ENCODE measurements around the gene UNC5C.

UNC5C gene

GRCh38 chr4:95314573-95314972, 234.2 kb downstream of the UNC5C start:
- no peak overlapping the region for H3K4me3 ChIP-seq (ENCODE audit: low read depth, low read length)
- no peaks in the 10 kb centered on the region for H3K36me3 ChIP-seq (ENCODE audit: control insufficient read depth in 2 of 2, insufficient read depth in 1 of 2, low read length in 2 of 2)
- ChIA-PET CTCF (interaction anchor here (0.7 kb wide), 1 partner anchor 685 kb away, joined by 3 read pairs; no protein-coding TSS in a partner anchor), POLR2A (no interaction called here)
- no peaks in the 10 kb centered on the region for H3K9me3 ChIP-seq (ENCODE audit: control insufficient read depth, insufficient read depth, low read depth, low read length)
- no peaks in the 10 kb centered on the region for H3K4me1 ChIP-seq (ENCODE audit: control insufficient read depth, insufficient read depth, low read length)
- H3K27ac ChIP-seq (ENCODE audit: extremely low read depth, low read depth, low read length): no peak overlapping the region
- TF ChIP-seq ZNF513 (tag by site-specific recombination; IDR thresholded peaks at IDR 0.05): no peak
- TF ChIP-seq REPIN1 (tag by site-specific recombination; IDR thresholded peaks at IDR 0.05; ENCODE audit: low read depth): no peak
- no peak for TF ChIP-seq ZBTB44 (tag by site-specific recombination; IDR thresholded peaks at IDR 0.05)
- no peak for TF ChIP-seq ZFHX2 (tag by site-specific recombination; conservative IDR thresholded peaks at IDR 0.05)
- TF ChIP-seq ZNF280D (tag by site-specific recombination; IDR thresholded peaks at IDR 0.05): no peak
- TF ChIP-seq ZNF549 (tag by site-specific recombination; IDR thresholded peaks at IDR 0.05): no peak
- TF ChIP-seq ATF2 (tag by site-specific recombination; IDR thresholded peaks at IDR 0.05; ENCODE audit: low read depth): no peak
- no peak for TF ChIP-seq ZNF146 (tag by site-specific recombination; IDR thresholded peaks at IDR 0.05)

- no peak overlapping the region for H3K27ac ChIP-seq (ENCODE audit: extremely low read depth, low read depth, low read length)
- H3K4me1 ChIP-seq (ENCODE audit: control insufficient read depth, insufficient read depth, low read length): no peaks in the 10 kb centered on the region
- POLR2A ChIA-PET: no interaction called here
- no peaks in the 10 kb centered on the region for H3K9me3 ChIP-seq (ENCODE audit: control insufficient read depth, insufficient read depth, low read depth, low read length)
- TF ChIP-seq ZNF629 (tag by site-specific recombination; IDR thresholded peaks at IDR 0.05) (no peak), ZBTB21 (tag by site-specific recombination; IDR thresholded peaks at IDR 0.05) (no peak), OVOL3 (tag by site-specific recombination; IDR thresholded peaks at IDR 0.05) (no peak), AEBP2 (tag by site-specific recombination; IDR thresholded peaks at IDR 0.05; ENCODE audit: borderline replicate concordance) (no peak), CTCF (tag by site-specific recombination; IDR thresholded peaks at IDR 0.05) (no peak), ZNF211 (tag by site-specific recombination; IDR thresholded peaks at IDR 0.05; ENCODE audit: low read depth) (no peak), ZNF48 (tag by site-specific recombination; IDR thresholded peaks at IDR 0.05) (no peak), ZNF660 (tag by site-specific recombination; IDR thresholded peaks at IDR 0.05) (no peak), HOXD13 (CRISPR knock-in tag; IDR thresholded peaks at IDR 0.05; ENCODE audit: borderline replicate concordance) (no peak)
- H3K36me3 ChIP-seq (ENCODE audit: control insufficient read depth in 2 of 2, insufficient read depth in 1 of 2, low read length in 2 of 2): peaks cover 0 to 6% of the 10 kb centered on the region in 2 experiments; a peak in 1 of 3 replicates
- no peak overlapping the region for H3K4me3 ChIP-seq (ENCODE audit: low read depth, low read length)
- CTCF ChIA-PET: no interaction called here
Observed at GRCh38 chr4:95304898-95305297, 243.9 kb downstream of the UNC5C start.

All from HEK293 (cell line).